NCI-H345 (cell line): ENCODE measurements around the gene ADAMTS4.

Source experiments
- DNase-seq: peaks from one replicate; lab custom pipeline; 2025; lab: John Stamatoyannopoulos, UW

ADAMTS4 gene

GRCh38 chr1:161196111-161196510, 2.7 kb downstream of the ADAMTS4 start:
- no peak for DNase-seq

- no peak for DNase-seq
These were observed 3.7 kb downstream of the ADAMTS4 start for GRCh38 chr1:161195171-161195570.

GRCh38 chr1:161193561-161194235, 5.2 kb downstream of the ADAMTS4 start:
- no peak for DNase-seq

- peak; percentile 60 for DNase-seq
These were observed 6.1 kb downstream of the ADAMTS4 start for GRCh38 chr1:161192476-161193465.

- DNase-seq, result no peak
These were observed 6.9 kb downstream of the ADAMTS4 start for GRCh38 chr1:161191971-161192370.

- DNase-seq, result no peak
These were observed 7.8 kb downstream of the ADAMTS4 start for GRCh38 chr1:161190962-161191521.

- no peak for DNase-seq
These were observed 9.8 kb downstream of the ADAMTS4 start for GRCh38 chr1:161189036-161189435.

GRCh38 chr1:161188381-161188780, 10.5 kb downstream of the ADAMTS4 start:
- DNase-seq, result no peak

GRCh38 chr1:161187311-161187710, 11.5 kb downstream of the ADAMTS4 start:
- no peak for DNase-seq

- DNase-seq, result no peak
These were observed 13.0 kb downstream of the ADAMTS4 start for GRCh38 chr1:161185732-161186311.

- DNase-seq, result no peak
These were observed 13.6 kb downstream of the ADAMTS4 start for GRCh38 chr1:161185282-161185682.

GRCh38 chr1:161182214-161182613, 16.6 kb downstream of the ADAMTS4 start:
- DNase-seq, result no peak

- no peak for DNase-seq
These were observed 18.2 kb downstream of the ADAMTS4 start for GRCh38 chr1:161180639-161181038.

- no peak for DNase-seq
These were observed 19.2 kb downstream of the ADAMTS4 start for GRCh38 chr1:161179698-161180097.

GRCh38 chr1:161177936-161178244, 21.0 kb downstream of the ADAMTS4 start:
- no peak for DNase-seq

GRCh38 chr1:161177112-161177935, 21.5 kb downstream of the ADAMTS4 start, which contains the start of gene B4GALT3:
TSS of gene B4GALT3 (minus strand) at chr1:161177507. CDS start at chr1:161176060, 1,447 bp downstream.
- DNase-seq, result peak; percentile 88

- no peak for DNase-seq
These were observed 22.3 kb downstream of the ADAMTS4 start for GRCh38 chr1:161176468-161177111.

- DNase-seq, result no peak
These were observed 22.9 kb downstream of the ADAMTS4 start for GRCh38 chr1:161175771-161176453.

- DNase-seq, result no peak
These were observed 23.9 kb downstream of the ADAMTS4 start for GRCh38 chr1:161174911-161175310.

GRCh38 chr1:161173711-161174110, 25.1 kb downstream of the ADAMTS4 start:
- no peak for DNase-seq
